A549 (cell line): Measurements from ENCODE around the gene INHA. TPM values are rescaled to one million over a fixed set of nuclear protein-coding genes. Genes with fewer than 3 reads are reported as not detected.

Source experiments
- ATAC-seq, 2 experiments: fragments of 200-7000 bp in 1 of 2; fragments of >200 bp in 1 of 2; cut with Nextera tagmentation in 1 of 2; cut with Tn5 transposase in 1 of 2; 3 replicates each; pipeline versions ENCODE4 v1.8.0 to v1.9.1; 2018 to 2020; ENCODE audit warnings: mild to moderate bottlenecking in 1 of 2, moderate library complexity in 1 of 2
- CTCF ChIA-PET: fragments of 300-600 bp; sonication (Branson Sonifier 250); formaldehyde crosslinking; extraction: SDS; loops from one replicate; lab custom pipeline; 2021; ENCODE audit warnings: antibody characterized with exemption, inconsistent platforms; lab: Yijun Ruan, JAX
- POLR2A ChIA-PET: fragments of 350-600 bp; formaldehyde crosslinking; extraction: SDS; loops from one replicate; lab custom pipeline; 2021; ENCODE audit warnings: antibody characterized with exemption, inconsistent platforms; lab: Yijun Ruan, JAX
- DNase-seq, 2 experiments: peaks; one replicate each; pipeline versions ENCODE4 v3.0.0 to v3.0.0-alpha.2; 2011 to 2016; ENCODE audit warnings: low read depth in 1 of 2, low spot score in 1 of 2
- FAIRE-seq: peaks from 2 replicates; lab custom pipeline; 2011; peaks lifted over from hg19 to GRCh38; lab: Jason Lieb, UNC
- H3K27ac ChIP-seq, 2 experiments: fragments of >200 bp; sonication (Bioruptor Twin); formaldehyde crosslinking; 3 replicates each; pipeline ENCODE4 v1.5.1; 2016 to 2017
- H3K4me1 ChIP-seq: fragments of >200 bp; sonication (Bioruptor Twin); formaldehyde crosslinking; 3 replicates; pipeline ENCODE4 v1.6.1; 2016
- H3K4me2 ChIP-seq: fragments of >200 bp; sonication (Bioruptor Twin); formaldehyde crosslinking; 3 replicates; pipeline ENCODE4 v1.6.1; 2016
- H3K4me3 ChIP-seq: fragments of >200 bp; sonication (Bioruptor Twin); formaldehyde crosslinking; 3 replicates; pipeline ENCODE4 v1.5.1; 2016
- H3K9me3 ChIP-seq: fragments of >200 bp; sonication (Bioruptor Twin); formaldehyde crosslinking; 3 replicates; pipeline ENCODE4 v1.6.1; 2016
- ATOH8 ChIP-seq: fragments of 250-450 bp; sonication (Bioruptor Pico); IDR thresholded peaks from 2 replicates; pipeline ENCODE4 v1.5.0; 2020; ENCODE audit warnings: low read depth, mild to moderate bottlenecking, moderate library complexity
- BHLHE40 ChIP-seq: IDR thresholded peaks from 2 replicates; pipeline ENCODE4 v1.6.1; 2012; ENCODE audit warnings: low read depth, low read length, inconsistent platforms
- CBX2 ChIP-seq: fragments of 200-600 bp; sonication (generic); IDR thresholded peaks from 2 replicates; pipeline ENCODE4 v1.6.1; 2016; ENCODE audit warnings: low read depth, mild to moderate bottlenecking, borderline replicate concordance
- ESRRA ChIP-seq: fragments of 150-350 bp; IDR thresholded peaks from 2 replicates; pipeline ENCODE4 v1.6.1; 2014; ENCODE audit warnings: mild to moderate bottlenecking, low read length, borderline replicate concordance
- FOSL2 ChIP-seq, 2 experiments: fragments of 450-650 bp in 1 of 2; fragments of >200 bp in 1 of 2; sonication (Bioruptor Twin) in 1 of 2; formaldehyde crosslinking; IDR thresholded peaks; 2 replicates each; pipeline versions ENCODE4 v1.5.0 to v1.6.1; 2016 to 2020; ENCODE audit warnings: mild to moderate bottlenecking in 1 of 2, moderate library complexity in 1 of 2
- HEYL ChIP-seq: fragments of 250-450 bp; sonication (Bioruptor Pico); IDR thresholded peaks from 2 replicates; pipeline ENCODE4 v1.8.0; 2021; ENCODE audit warnings: mild to moderate bottlenecking, moderate library complexity
- HOXB13 ChIP-seq: fragments of 250-450 bp; sonication (Bioruptor Pico); IDR thresholded peaks from 2 replicates; pipeline ENCODE4 v1.5.0; 2020; ENCODE audit warnings: low read depth, mild to moderate bottlenecking, moderate library complexity
- HOXB5 ChIP-seq: fragments of 250-450 bp; sonication (Bioruptor Pico); IDR thresholded peaks from 2 replicates; pipeline ENCODE4 v1.5.0; 2020; ENCODE audit warnings: mild to moderate bottlenecking, moderate library complexity
- KDM5A ChIP-seq: fragments of 200-600 bp; sonication (generic); IDR thresholded peaks from 2 replicates; pipeline ENCODE4 v1.6.1; 2016; ENCODE audit warnings: antibody characterized with exemption, mild to moderate bottlenecking
- MAFK ChIP-seq: fragments of 450-650 bp; IDR thresholded peaks from 2 replicates; pipeline ENCODE4 v1.6.1; 2014; ENCODE audit not compliant: partially characterized antibody
- NR3C1 ChIP-seq: fragments of >200 bp; sonication (Bioruptor Twin); formaldehyde crosslinking; IDR thresholded peaks from 3 replicates; pipeline ENCODE4 v1.6.1; 2017
- RFX5 ChIP-seq: fragments of 450-650 bp; IDR thresholded peaks from 2 replicates; pipeline ENCODE4 v1.7.1; 2014; ENCODE audit warnings: antibody characterized with exemption, mild to moderate bottlenecking, moderate library complexity
- RNF2 ChIP-seq: fragments of 200-600 bp; sonication (generic); IDR thresholded peaks from 2 replicates; pipeline ENCODE4 v1.6.1; 2016; ENCODE audit warnings: low read depth, mild to moderate bottlenecking, antibody characterized with exemption, moderate library complexity, borderline replicate concordance
- SREBF2 ChIP-seq: fragments of 450-650 bp; IDR thresholded peaks from 2 replicates; pipeline ENCODE4 v1.6.1; 2014; ENCODE audit warnings: mild to moderate bottlenecking, moderate library complexity
- USF2 ChIP-seq: fragments of 450-650 bp; IDR thresholded peaks from 2 replicates; pipeline ENCODE4 v1.6.1; 2014; ENCODE audit warnings: antibody characterized with exemption
- ZFP36 ChIP-seq: fragments of 450-650 bp; IDR thresholded peaks from 2 replicates; pipeline ENCODE4 v1.6.1; 2014; ENCODE audit warnings: borderline replicate concordance; ENCODE audit not compliant: partially characterized antibody
- ZSCAN20 ChIP-seq: fragments of 250-450 bp; sonication (Bioruptor Pico); IDR thresholded peaks from 2 replicates; pipeline ENCODE4 v1.8.0; 2022; ENCODE audit warnings: mild to moderate bottlenecking, moderate library complexity
- WGBS: methylation state at CpG from one replicate; pipeline ENCODE4 v1.1.6; 2017; ENCODE audit errors: missing lambda C conversion rate; 5-methylcytosine and 5-hydroxymethylcytosine counted together
- polyA plus RNA-seq, 4 experiments: library from polyadenylated mRNA; depleted of rRNA in 3 of 4; stranded (reverse); fragments of >200 nt; fragmentation: RNase III in 1 of 4; extraction: RNeasy Plus Mini Kit Qiagen cat#74134 plus additional on column Dnase treatment in 1 of 4; gene quantifications; 2 replicates in 3 of 4; 3 replicates in 1 of 4; pipeline ENCODE4 v1.2.3, GENCODE V29; 2011 to 2017
- TF ChIP-seq, protein P1 (sequence below): fragments of 200-600 bp; sonication (generic); IDR thresholded peaks from 2 replicates; pipeline ENCODE4 v1.6.1; 2016; ENCODE audit warnings: antibody characterized with exemption, mild to moderate bottlenecking, moderate library complexity
- TF ChIP-seq, protein P2 (sequence below): fragments of 150-350 bp; IDR thresholded peaks from 2 replicates; pipeline ENCODE4 v1.6.1; 2014; ENCODE audit warnings: low read depth, mild to moderate bottlenecking, low read length
- TF ChIP-seq, protein P3 (sequence below): fragments of 250-450 bp; sonication (Bioruptor Pico); IDR thresholded peaks from 2 replicates; pipeline ENCODE4 v1.5.0; 2021; ENCODE audit warnings: mild to moderate bottlenecking, moderate library complexity, borderline replicate concordance

The INHA gene
- polyA plus RNA-seq, 2 of the 4 experiments (the other 2 are of a cell fraction), result 0.49 to 0.72 TPM

GRCh38 chr2:219538956-219539788, 32.9 kb upstream of the INHA start:
- H3K9me3 ChIP-seq, result no peaks in the 10 kb centered on the region
- no peak for ATAC-seq
- POLR2A ChIA-PET, result no interaction called here

More at GRCh38 chr2:219538956-219539788, 32.9 kb upstream of the INHA start:
- H3K27ac ChIP-seq, result no peak overlapping the region
- no peak for DNase-seq
- H3K4me2 ChIP-seq, result no peak overlapping the region
- CTCF ChIA-PET, result interaction anchor here (0.7 to 79.1 kb wide), 9 partner anchors 9 to 151 kb away, joined by 3 to 3291 read pairs (median 68); partner anchors contain the start of genes ASIC4, GMPPA and SPEG
- FAIRE-seq, result no peak
- WGBS, result 91% methylated on average over 11 of the region's 32 CpGs
- H3K4me3 ChIP-seq, result no peak overlapping the region
- no peak for TF ChIP-seq CBX2
- TF ChIP-seq ZSCAN20 (CRISPR knock-in tag), result no peak
- TF ChIP-seq ESRRA, result no peak
- TF ChIP-seq SREBF2, result no peak
- TF ChIP-seq, protein P1, sequence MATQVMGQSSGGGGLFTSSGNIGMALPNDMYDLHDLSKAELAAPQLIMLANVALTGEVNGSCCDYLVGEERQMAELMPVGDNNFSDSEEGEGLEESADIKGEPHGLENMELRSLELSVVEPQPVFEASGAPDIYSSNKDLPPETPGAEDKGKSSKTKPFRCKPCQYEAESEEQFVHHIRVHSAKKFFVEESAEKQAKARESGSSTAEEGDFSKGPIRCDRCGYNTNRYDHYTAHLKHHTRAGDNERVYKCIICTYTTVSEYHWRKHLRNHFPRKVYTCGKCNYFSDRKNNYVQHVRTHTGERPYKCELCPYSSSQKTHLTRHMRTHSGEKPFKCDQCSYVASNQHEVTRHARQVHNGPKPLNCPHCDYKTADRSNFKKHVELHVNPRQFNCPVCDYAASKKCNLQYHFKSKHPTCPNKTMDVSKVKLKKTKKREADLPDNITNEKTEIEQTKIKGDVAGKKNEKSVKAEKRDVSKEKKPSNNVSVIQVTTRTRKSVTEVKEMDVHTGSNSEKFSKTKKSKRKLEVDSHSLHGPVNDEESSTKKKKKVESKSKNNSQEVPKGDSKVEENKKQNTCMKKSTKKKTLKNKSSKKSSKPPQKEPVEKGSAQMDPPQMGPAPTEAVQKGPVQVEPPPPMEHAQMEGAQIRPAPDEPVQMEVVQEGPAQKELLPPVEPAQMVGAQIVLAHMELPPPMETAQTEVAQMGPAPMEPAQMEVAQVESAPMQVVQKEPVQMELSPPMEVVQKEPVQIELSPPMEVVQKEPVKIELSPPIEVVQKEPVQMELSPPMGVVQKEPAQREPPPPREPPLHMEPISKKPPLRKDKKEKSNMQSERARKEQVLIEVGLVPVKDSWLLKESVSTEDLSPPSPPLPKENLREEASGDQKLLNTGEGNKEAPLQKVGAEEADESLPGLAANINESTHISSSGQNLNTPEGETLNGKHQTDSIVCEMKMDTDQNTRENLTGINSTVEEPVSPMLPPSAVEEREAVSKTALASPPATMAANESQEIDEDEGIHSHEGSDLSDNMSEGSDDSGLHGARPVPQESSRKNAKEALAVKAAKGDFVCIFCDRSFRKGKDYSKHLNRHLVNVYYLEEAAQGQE, result no peak
- no peak for TF ChIP-seq RFX5
- TF ChIP-seq ZFP36, result no peak
- no peak for TF ChIP-seq HOXB13 (CRISPR knock-in tag)
- TF ChIP-seq HEYL, result no peak
- no peak for TF ChIP-seq HOXB5
- no peak for TF ChIP-seq USF2
- no peak for TF ChIP-seq KDM5A
- no peak for TF ChIP-seq ATOH8 (CRISPR knock-in tag)
- TF ChIP-seq NR3C1, result no peak
- no peak for TF ChIP-seq RNF2
- no peak for TF ChIP-seq FOSL2 (IDR thresholded peaks at IDR 0.05)
- TF ChIP-seq FOSL2 (CRISPR knock-in tag; IDR thresholded peaks at IDR 0.05), result no peak
- TF ChIP-seq MAFK, result no peak
- TF ChIP-seq BHLHE40, result no peak
- TF ChIP-seq, protein P2, sequence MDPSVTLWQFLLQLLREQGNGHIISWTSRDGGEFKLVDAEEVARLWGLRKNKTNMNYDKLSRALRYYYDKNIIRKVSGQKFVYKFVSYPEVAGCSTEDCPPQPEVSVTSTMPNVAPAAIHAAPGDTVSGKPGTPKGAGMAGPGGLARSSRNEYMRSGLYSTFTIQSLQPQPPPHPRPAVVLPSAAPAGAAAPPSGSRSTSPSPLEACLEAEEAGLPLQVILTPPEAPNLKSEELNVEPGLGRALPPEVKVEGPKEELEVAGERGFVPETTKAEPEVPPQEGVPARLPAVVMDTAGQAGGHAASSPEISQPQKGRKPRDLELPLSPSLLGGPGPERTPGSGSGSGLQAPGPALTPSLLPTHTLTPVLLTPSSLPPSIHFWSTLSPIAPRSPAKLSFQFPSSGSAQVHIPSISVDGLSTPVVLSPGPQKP, result no peak
- TF ChIP-seq, protein P3, sequence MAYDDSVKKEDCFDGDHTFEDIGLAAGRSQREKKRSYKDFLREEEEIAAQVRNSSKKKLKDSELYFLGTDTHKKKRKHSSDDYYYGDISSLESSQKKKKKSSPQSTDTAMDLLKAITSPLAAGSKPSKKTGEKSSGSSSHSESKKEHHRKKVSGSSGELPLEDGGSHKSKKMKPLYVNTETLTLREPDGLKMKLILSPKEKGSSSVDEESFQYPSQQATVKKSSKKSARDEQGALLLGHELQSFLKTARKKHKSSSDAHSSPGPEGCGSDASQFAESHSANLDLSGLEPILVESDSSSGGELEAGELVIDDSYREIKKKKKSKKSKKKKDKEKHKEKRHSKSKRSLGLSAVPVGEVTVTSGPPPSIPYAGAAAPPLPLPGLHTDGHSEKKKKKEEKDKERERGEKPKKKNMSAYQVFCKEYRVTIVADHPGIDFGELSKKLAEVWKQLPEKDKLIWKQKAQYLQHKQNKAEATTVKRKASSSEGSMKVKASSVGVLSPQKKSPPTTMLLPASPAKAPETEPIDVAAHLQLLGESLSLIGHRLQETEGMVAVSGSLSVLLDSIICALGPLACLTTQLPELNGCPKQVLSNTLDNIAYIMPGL (CRISPR knock-in tag), result no peak
- H3K4me1 ChIP-seq, result peaks cover 10% of the 10 kb centered on the region
